Adrenal gland (tissue), 12 donors: ENCODE results near the gene DOCK4. TPM values are rescaled to one million over a fixed set of nuclear protein-coding genes. Genes with fewer than 3 reads are reported as not detected.

Source experiments
- DNase-seq, 7 donors: peaks; one replicate each; pipeline ENCODE4 v3.0.0-alpha.2; 2019 to 2020
- H3K27ac ChIP-seq, 5 donors: fragments of 200-600 bp; sonication (generic) in 4 of 5; 1 replicate in 3 of 5; 2 replicates in 2 of 5; pipeline versions ENCODE4 v1.5.1 to v1.8.0; 2016 to 2020; ENCODE audit warnings: mild to moderate bottlenecking in 1 of 5
- H3K27me3 ChIP-seq: fragments of 200-600 bp; 2 replicates; pipeline ENCODE4 v1.8.0; 2021
- H3K36me3 ChIP-seq, 2 donors: fragments of 200-600 bp; replicated peaks in 1 of 2; 1 replicate in 1 of 2; 2 replicates in 1 of 2; pipeline versions ENCODE4 v1.5.1 to v1.8.0; 2018 to 2022
- H3K4me1 ChIP-seq, 2 donors: fragments of 200-600 bp; replicated peaks in 1 of 2; 1 replicate in 1 of 2; 2 replicates in 1 of 2; pipeline versions ENCODE4 v1.5.1 to v1.8.0; 2018 to 2021
- H3K4me3 ChIP-seq, 4 donors: fragments of 200-600 bp; sonication (generic) in 3 of 4; one replicate each; pipeline ENCODE4 v1.5.1; 2016 to 2018
- H3K9me3 ChIP-seq, 3 donors: fragments of 200-600 bp; sonication (generic) in 1 of 3; replicated peaks in 1 of 3; 1 replicate in 2 of 3; 2 replicates in 1 of 3; pipeline versions ENCODE4 v1.5.1 to v1.8.0; 2016 to 2021
- POLR2A ChIP-seq, 2 donors: fragments of 450-650 bp; IDR thresholded peaks; one replicate each; pipeline ENCODE4 v1.6.1; 2017; ENCODE audit warnings: antibody characterized with exemption in 2 of 2, mild to moderate bottlenecking in 2 of 2, moderate library complexity in 1 of 2
- WGBS, 4 donors: extraction: QIAGEN DNeasy Blood & Tissue Kit in 2 of 4; methylation state at CpG; one replicate each; pipeline versions ENCODE4 v1.1.5 to v1.1.7; 2013 to 2017; 5-methylcytosine and 5-hydroxymethylcytosine counted together
- intact Hi-C, 2 donors: fragments of 100-400 bp; cut with DNase I; formaldehyde crosslinking; loops; one replicate each; pipeline versions ENCODE4 v1.14.1 to v1.15.0; 2022 to 2023
- polyA plus RNA-seq, 3 donors: library from polyadenylated mRNA; stranded (reverse); fragments of 200-250 nt in 2 of 3; fragments of 350-450 nt in 1 of 3; fragmentation: Illumina TruSeq in 1 of 3; extraction: RNeasy Lipid Tissue Mini Kit (QIAGEN cat#74804) in 1 of 3; gene quantifications; one replicate each; pipeline ENCODE4 v1.2.3, GENCODE V29; 2013 to 2014
- total RNA-seq, 9 donors: library from RNA; depleted of rRNA in 4 of 9; stranded (reverse); fragments of >200 nt in 4 of 9; fragments of 120-200 nt in 1 of 9; fragmentation: NEBNext Ultra II Directional in 1 of 9; extraction: Animal tissue kit (Norgen Biotek cat#: 25700) in 1 of 9; gene quantifications; one replicate each; pipeline versions ENCODE4 v1.1.0 to v1.2.4, GENCODE V29; 2013 to 2023
- TF ChIP-seq, protein P1 (sequence below), 6 experiments: fragments of 450-650 bp in 4 of 6; fragments of 200-600 bp in 2 of 6; sonication (generic) in 1 of 6; IDR thresholded peaks; 1 replicate in 5 of 6; 2 replicates in 1 of 6; pipeline versions ENCODE4 v1.5.1 to v1.8.0; 2016 to 2021; ENCODE audit warnings: antibody characterized with exemption in 6 of 6, mild to moderate bottlenecking in 2 of 6, moderate library complexity in 1 of 6
- donor health status: healthy with polysubstance abuse.
- donor health status: Bipolar disorder and iron deficiency.
- donor health status: DM: yes; HTN: yes; CAD: no.
- donor health status: DM: no; HTN: no; CAD: no.
- donor health status: DM: no; HTN: no; CAD: no.
- donor health status: DM: yes; HTN: yes; CAD: no.

Gene DOCK4
- total and polyA plus RNA-seq, 12 donors = 6.2 to 37.6 (median 21.1) TPM

GRCh38 chr7:111903797-111904196, 302.4 kb downstream of the DOCK4 start:
- no peaks in the 10 kb centered on the region for H3K36me3 ChIP-seq
- DNase-seq = no peak
- WGBS, 4 donors = 90 to 93% (median 92%) methylated on average over 2 of the region's 2 CpGs
- no peak overlapping the region for H3K27ac ChIP-seq
- H3K4me1 ChIP-seq = no peaks in the 10 kb centered on the region
- intact Hi-C loops = no loop called here
- no peaks in the 10 kb centered on the region for H3K9me3 ChIP-seq
- no peak overlapping the region for H3K4me3 ChIP-seq
- TF ChIP-seq POLR2A (IDR thresholded peaks at IDR 0.05) = no peak
- TF ChIP-seq, protein P1, sequence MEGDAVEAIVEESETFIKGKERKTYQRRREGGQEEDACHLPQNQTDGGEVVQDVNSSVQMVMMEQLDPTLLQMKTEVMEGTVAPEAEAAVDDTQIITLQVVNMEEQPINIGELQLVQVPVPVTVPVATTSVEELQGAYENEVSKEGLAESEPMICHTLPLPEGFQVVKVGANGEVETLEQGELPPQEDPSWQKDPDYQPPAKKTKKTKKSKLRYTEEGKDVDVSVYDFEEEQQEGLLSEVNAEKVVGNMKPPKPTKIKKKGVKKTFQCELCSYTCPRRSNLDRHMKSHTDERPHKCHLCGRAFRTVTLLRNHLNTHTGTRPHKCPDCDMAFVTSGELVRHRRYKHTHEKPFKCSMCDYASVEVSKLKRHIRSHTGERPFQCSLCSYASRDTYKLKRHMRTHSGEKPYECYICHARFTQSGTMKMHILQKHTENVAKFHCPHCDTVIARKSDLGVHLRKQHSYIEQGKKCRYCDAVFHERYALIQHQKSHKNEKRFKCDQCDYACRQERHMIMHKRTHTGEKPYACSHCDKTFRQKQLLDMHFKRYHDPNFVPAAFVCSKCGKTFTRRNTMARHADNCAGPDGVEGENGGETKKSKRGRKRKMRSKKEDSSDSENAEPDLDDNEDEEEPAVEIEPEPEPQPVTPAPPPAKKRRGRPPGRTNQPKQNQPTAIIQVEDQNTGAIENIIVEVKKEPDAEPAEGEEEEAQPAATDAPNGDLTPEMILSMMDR (IDR thresholded peaks at IDR 0.05) = no peak
- H3K27me3 ChIP-seq = no peaks in the 10 kb centered on the region

DNA sequence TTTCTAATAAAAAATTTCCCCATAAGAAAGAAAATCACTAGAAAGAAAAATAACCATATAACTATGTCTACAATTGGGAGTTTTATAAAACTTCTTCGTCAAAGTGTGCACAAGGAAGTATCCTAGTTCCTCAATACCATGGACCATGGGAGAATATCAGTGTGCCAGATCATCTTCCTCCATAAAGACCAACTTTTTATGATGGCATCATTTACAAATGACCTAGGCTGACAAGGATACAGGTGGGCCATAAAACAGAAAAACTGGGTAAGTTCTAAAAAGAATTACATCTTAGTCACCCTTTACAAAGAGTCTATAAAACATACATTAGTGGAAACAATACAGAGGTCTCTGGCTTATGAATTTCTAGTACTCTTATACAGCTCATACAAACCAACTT, 303.2 kb downstream of the DOCK4 start:
- no peak for DNase-seq
- Histone ChIP-seq H3K36me3 (no peaks in the 10 kb centered on the region), H3K4me1 (no peaks in the 10 kb centered on the region), H3K4me3 (no peak overlapping the region), H3K9me3 (no peaks in the 10 kb centered on the region), H3K27ac (no peak overlapping the region), H3K27me3 (no peaks in the 10 kb centered on the region)
- WGBS, 4 donors = 74 to 94% (median 90%) methylated on average over 1 of the region's 1 CpG
- intact Hi-C loops = no loop called here
- no peak for TF ChIP-seq POLR2A (IDR thresholded peaks at IDR 0.05)
- TF ChIP-seq, protein P1 (IDR thresholded peaks at IDR 0.05) = no peak

DNA sequence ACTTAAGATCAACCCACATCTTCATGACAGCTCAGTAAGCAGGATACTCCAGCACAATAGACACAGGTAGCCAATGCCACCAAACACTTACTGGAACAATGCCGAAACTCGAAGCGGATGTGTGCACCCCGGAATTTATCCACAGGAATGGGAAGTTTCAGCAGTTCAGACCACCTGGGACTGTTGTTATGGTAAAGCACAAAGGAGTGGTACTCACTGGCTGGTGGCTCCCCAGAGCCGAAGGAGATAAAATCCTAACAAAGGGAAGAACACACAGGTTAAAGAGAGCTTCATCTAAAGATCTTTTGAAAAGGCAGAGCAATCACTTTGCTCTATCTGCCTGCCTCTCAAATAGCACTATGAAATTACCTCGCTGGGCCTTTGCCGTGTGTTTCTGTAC, 305.9 kb downstream of the DOCK4 start:
- Histone ChIP-seq H3K27ac (no peak overlapping the region), H3K36me3 (no peaks in the 10 kb centered on the region)
- intact Hi-C loops = no loop called here

DNA sequence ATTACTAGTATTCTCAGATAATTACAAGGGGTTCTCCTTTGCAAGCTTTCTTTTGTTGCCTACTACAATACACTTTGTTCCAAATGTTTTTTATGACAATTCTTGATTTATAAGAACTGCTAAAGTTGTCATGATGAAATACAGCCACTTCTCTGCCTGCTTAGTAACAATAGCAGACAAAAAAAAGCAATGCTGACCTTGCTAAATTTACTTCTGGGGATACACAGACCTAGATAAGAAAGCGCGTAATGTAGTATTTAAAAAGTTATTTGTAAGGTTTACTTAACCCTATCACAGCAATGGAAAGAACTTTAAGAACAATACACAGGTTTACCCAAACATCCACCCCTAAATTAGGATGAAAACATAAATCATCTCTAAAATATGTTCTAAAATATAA, 311.1 kb downstream of the DOCK4 start:
- WGBS, 4 donors = 31 to 43% (median 37%) methylated on average over 2 of the region's 2 CpGs
- Histone ChIP-seq H3K27me3 (no peaks in the 10 kb centered on the region), H3K36me3 (no peaks in the 10 kb centered on the region), H3K9me3 (peaks cover 0 to 5% (median 0%) of the 10 kb centered on the region in 3 donors), H3K4me3 (no peak overlapping the region), H3K27ac (no peak overlapping the region), H3K4me1 (no peaks in the 10 kb centered on the region)
- no peak for TF ChIP-seq POLR2A (IDR thresholded peaks at IDR 0.05)
- TF ChIP-seq, protein P1 (IDR thresholded peaks at IDR 0.05) = no peak
- intact Hi-C loops = no loop called here
- DNase-seq = no peak

More for the DNA sequence above, 305.9 kb downstream of the DOCK4 start:
- DNase-seq = no peak
- TF ChIP-seq, protein P1 (IDR thresholded peaks at IDR 0.05) = no peak
- no peak for TF ChIP-seq POLR2A (IDR thresholded peaks at IDR 0.05)
- H3K4me1 ChIP-seq = no peaks in the 10 kb centered on the region
- no peaks in the 10 kb centered on the region for H3K9me3 ChIP-seq
- 90 to 97% (median 95%) methylated on average over 7 of the region's 7 CpGs for WGBS, 4 donors
- no peaks in the 10 kb centered on the region for H3K27me3 ChIP-seq
- no peak overlapping the region for H3K4me3 ChIP-seq
